Loucy (cell line): Measurements from ENCODE around the gene STXBP5.
A peak's percentile ranks its signal among the peaks of the same experiment; 100 is the strongest.

Experiments used
- H2AFZ ChIP-seq: fragments of 200-600 bp; sonication (generic); 2 replicates; pipeline ENCODE4 v1.6.0; 2016; ENCODE audit warnings: antibody characterized with exemption, mild to moderate bottlenecking, low read length, moderate library complexity
- H3F3A ChIP-seq: fragments of 200-600 bp; 2 replicates; pipeline ENCODE4 v1.6.0; 2016; ENCODE audit warnings: antibody characterized with exemption, low read depth, mild to moderate bottlenecking
- H3K27me3 ChIP-seq: fragments of 200-600 bp; sonication (generic); 2 replicates; pipeline ENCODE4 v1.6.1; 2014; ENCODE audit warnings: low read length, mild to moderate bottlenecking; ENCODE audit not compliant: insufficient read depth, poor library complexity, severe bottlenecking
- H3K36me3 ChIP-seq: fragments of 200-600 bp; sonication (generic); 2 replicates; pipeline ENCODE4 v1.6.1; 2016; ENCODE audit warnings: low read length; ENCODE audit not compliant: insufficient read depth
- H3K4me1 ChIP-seq: fragments of 200-600 bp; sonication (generic); 2 replicates; pipeline ENCODE4 v1.5.1; 2014; ENCODE audit warnings: low read length, mild to moderate bottlenecking; ENCODE audit not compliant: insufficient read depth, poor library complexity, severe bottlenecking
- H3K4me2 ChIP-seq: fragments of 200-600 bp; sonication (generic); 2 replicates; pipeline ENCODE4 v1.6.0; 2014; ENCODE audit warnings: antibody characterized with exemption, low read length, low read depth, mild to moderate bottlenecking; ENCODE audit not compliant: poor library complexity, severe bottlenecking
- H3K4me3 ChIP-seq: fragments of 200-600 bp; sonication (generic); 2 replicates; pipeline ENCODE4 v1.5.1; 2014; ENCODE audit warnings: low read length, mild to moderate bottlenecking, mixed read lengths; ENCODE audit not compliant: poor library complexity, severe bottlenecking
- H3K79me2 ChIP-seq: fragments of 200-600 bp; sonication (generic); 2 replicates; pipeline ENCODE4 v1.6.1; 2014; ENCODE audit warnings: low read length; ENCODE audit not compliant: insufficient read depth
- H3K9ac ChIP-seq: fragments of 200-600 bp; sonication (generic); 2 replicates; pipeline ENCODE4 v1.6.0; 2014; ENCODE audit warnings: mild to moderate bottlenecking, low read depth, low read length, moderate library complexity; ENCODE audit not compliant: poor library complexity, severe bottlenecking
- H3K9me2 ChIP-seq: fragments of 200-600 bp; sonication (generic); replicated peaks from 2 replicates; pipeline ENCODE4 v1.6.1; 2016; ENCODE audit warnings: low read depth, low read length, mixed read lengths
- H3K9me3 ChIP-seq: fragments of 200-600 bp; sonication (generic); 2 replicates; pipeline ENCODE4 v1.6.1; 2014; ENCODE audit warnings: mild to moderate bottlenecking, antibody characterized with exemption, low read length, low read depth; ENCODE audit not compliant: insufficient read depth
- H4K20me1 ChIP-seq: fragments of 200-600 bp; sonication (generic); 2 replicates; pipeline ENCODE4 v1.6.0; 2014; ENCODE audit warnings: antibody characterized with exemption, low read length, mild to moderate bottlenecking; ENCODE audit not compliant: insufficient read depth, poor library complexity, severe bottlenecking
- CTCF ChIP-seq: fragments of 200-600 bp; sonication (generic); conservative IDR thresholded peaks from 2 replicates; pipeline ENCODE4 v1.5.1; 2014; ENCODE audit warnings: mild to moderate bottlenecking, antibody characterized with exemption, low read length
- EZH2phosphoT487 ChIP-seq: fragments of 200-600 bp; IDR thresholded peaks from 2 replicates; pipeline ENCODE4 v1.6.1; 2018; ENCODE audit warnings: antibody characterized with exemption, mild to moderate bottlenecking, moderate library complexity, borderline replicate concordance

The STXBP5 gene

GRCh38 chr6:147382945-147383554 lies 178.8 kb downstream of the STXBP5 start:
- 0 out of 2 replicates have a peak, but pooled peaks cover 21% of the 10 kb centered on the region for H3K36me3 ChIP-seq
- 0 out of 2 replicates have a peak, but pooled peaks cover 6% of the 10 kb centered on the region for H3K9me3 ChIP-seq
- no peak overlapping the region for H3K9ac ChIP-seq
- H2AFZ ChIP-seq, result no peak overlapping the region
- H3K27me3 ChIP-seq, result no peaks in the 10 kb centered on the region
- H3K4me2 ChIP-seq, result no peak overlapping the region
- no peaks in the 10 kb centered on the region for H3F3A ChIP-seq
- H4K20me1 ChIP-seq, result no peaks in the 10 kb centered on the region
- H3K9me2 ChIP-seq, result no peaks in the 10 kb centered on the region
- H3K4me3 ChIP-seq, result no peak overlapping the region
- H3K79me2 ChIP-seq, result no peaks in the 10 kb centered on the region
- H3K4me1 ChIP-seq, result peaks cover 8% of the 10 kb centered on the region
- TF ChIP-seq CTCF (peak; percentile 72), EZH2phosphoT487 (no peak)

- TF ChIP-seq CTCF, result no peak
- Histone ChIP-seq H3K4me2 (no peak overlapping the region), H3K4me3 (no peak overlapping the region), H3K9ac (no peak overlapping the region), H3K36me3 (0 out of 2 replicates have a peak, but pooled peaks cover 20% of the 10 kb centered on the region), H3K4me1 (peaks cover 8% of the 10 kb centered on the region), H4K20me1 (no peaks in the 10 kb centered on the region), H2AFZ (no peak overlapping the region), H3K27me3 (no peaks in the 10 kb centered on the region), H3F3A (no peaks in the 10 kb centered on the region), H3K79me2 (no peaks in the 10 kb centered on the region), H3K9me2 (no peaks in the 10 kb centered on the region), H3K9me3 (0 out of 2 replicates have a peak, but pooled peaks cover 6% of the 10 kb centered on the region)
Observed at GRCh38 chr6:147384029-147384428, 179.8 kb downstream of the STXBP5 start.

GRCh38 chr6:147384737-147385710 lies 180.8 kb downstream of the STXBP5 start:
- no peak overlapping the region for H3K4me2 ChIP-seq
- no peak overlapping the region for H3K9ac ChIP-seq
- TF ChIP-seq EZH2phosphoT487 (no peak), CTCF (no peak)
- H4K20me1 ChIP-seq, result no peaks in the 10 kb centered on the region
- H3K27me3 ChIP-seq, result no peaks in the 10 kb centered on the region
- H3K9me2 ChIP-seq, result no peaks in the 10 kb centered on the region
- H3K79me2 ChIP-seq, result no peaks in the 10 kb centered on the region
- H2AFZ ChIP-seq, result no peak overlapping the region
- peaks cover 8% of the 10 kb centered on the region for H3K4me1 ChIP-seq
- no peaks in the 10 kb centered on the region for H3F3A ChIP-seq
- 0 out of 2 replicates have a peak, but pooled peaks cover 2% of the 10 kb centered on the region for H3K9me3 ChIP-seq
- no peak overlapping the region for H3K4me3 ChIP-seq
- 0 out of 2 replicates have a peak, but pooled peaks cover 12% of the 10 kb centered on the region for H3K36me3 ChIP-seq
